A549 (cell line): Measurements from ENCODE around the gene ZFYVE27. TPM values are rescaled to one million over a fixed set of nuclear protein-coding genes. Genes with fewer than 3 reads are reported as not detected.

ENCODE experiments used
- BCL3 ChIP-seq: fragments of >200 bp; sonication (Bioruptor Twin); formaldehyde crosslinking; IDR thresholded peaks from 3 replicates; pipeline ENCODE4 v1.6.1; 2016
- CBX2 ChIP-seq: fragments of 200-600 bp; sonication (generic); IDR thresholded peaks from 2 replicates; pipeline ENCODE4 v1.6.1; 2016; ENCODE audit warnings: low read depth, mild to moderate bottlenecking, borderline replicate concordance
- CEBPB ChIP-seq, 2 experiments: fragments of >200 bp in 1 of 2; sonication (Bioruptor Twin) in 1 of 2; formaldehyde crosslinking in 1 of 2; IDR thresholded peaks; 2 replicates each; pipeline ENCODE4 v1.6.1; 2012 to 2016
- CTCF ChIP-seq: fragments of >200 bp; sonication (Bioruptor Twin); formaldehyde crosslinking; IDR thresholded peaks from 3 replicates; pipeline ENCODE4 v1.5.1; 2016
- E2F6 ChIP-seq: IDR thresholded peaks from 2 replicates; pipeline ENCODE4 v1.6.1; 2012; ENCODE audit warnings: low read depth, borderline replicate concordance
- EHF ChIP-seq: fragments of 250-450 bp; sonication (Bioruptor Pico); IDR thresholded peaks from 2 replicates; pipeline ENCODE4 v1.5.0; 2020; ENCODE audit warnings: mild to moderate bottlenecking
- HES2 ChIP-seq: fragments of >200 bp; sonication (Bioruptor Twin); formaldehyde crosslinking; IDR thresholded peaks from 2 replicates; pipeline ENCODE4 v1.6.1; 2016
- HOXA7 ChIP-seq: fragments of 250-450 bp; sonication (Bioruptor Pico); IDR thresholded peaks from 2 replicates; pipeline ENCODE4 v1.5.0; 2020; ENCODE audit warnings: mild to moderate bottlenecking, moderate library complexity
- JUNB ChIP-seq: fragments of >200 bp; sonication (Bioruptor Twin); formaldehyde crosslinking; IDR thresholded peaks from 2 replicates; pipeline ENCODE4 v1.6.1; 2016
- KDM5A ChIP-seq: fragments of 200-600 bp; sonication (generic); IDR thresholded peaks from 2 replicates; pipeline ENCODE4 v1.6.1; 2016; ENCODE audit warnings: antibody characterized with exemption, mild to moderate bottlenecking
- MAFK ChIP-seq: fragments of 450-650 bp; IDR thresholded peaks from 2 replicates; pipeline ENCODE4 v1.6.1; 2014; ENCODE audit not compliant: partially characterized antibody
- NFE2L2 ChIP-seq: fragments of 150-350 bp; conservative IDR thresholded peaks from 2 replicates; pipeline ENCODE4 v1.6.1; 2014; ENCODE audit warnings: low read length
- PBX3 ChIP-seq: IDR thresholded peaks from 2 replicates; pipeline ENCODE4 v1.6.1; 2012
- PHF8 ChIP-seq: fragments of 200-600 bp; sonication (generic); IDR thresholded peaks from 2 replicates; pipeline ENCODE4 v1.6.1; 2016; ENCODE audit warnings: low read depth, mild to moderate bottlenecking, antibody characterized with exemption, moderate library complexity, borderline replicate concordance
- RAD21 ChIP-seq, 2 experiments: fragments of >200 bp in 1 of 2; sonication (Bioruptor Twin) in 1 of 2; formaldehyde crosslinking in 1 of 2; IDR thresholded peaks in 1 of 2; conservative IDR thresholded peaks in 1 of 2; 2 replicates in 1 of 2; 3 replicates in 1 of 2; pipeline ENCODE4 v1.6.1; 2012 to 2018; ENCODE audit warnings: inconsistent platforms in 1 of 2
- RCOR1 ChIP-seq: fragments of 150-350 bp; IDR thresholded peaks from 2 replicates; pipeline ENCODE4 v1.6.1; 2014; ENCODE audit warnings: antibody characterized with exemption, low read length, low read depth
- REST ChIP-seq: fragments of 200-600 bp; sonication (generic); IDR thresholded peaks from 2 replicates; pipeline ENCODE4 v1.6.1; 2016; ENCODE audit warnings: antibody characterized with exemption, mild to moderate bottlenecking, moderate library complexity
- RNF2 ChIP-seq: fragments of 200-600 bp; sonication (generic); IDR thresholded peaks from 2 replicates; pipeline ENCODE4 v1.6.1; 2016; ENCODE audit warnings: low read depth, mild to moderate bottlenecking, antibody characterized with exemption, moderate library complexity, borderline replicate concordance
- SREBF2 ChIP-seq: fragments of 450-650 bp; IDR thresholded peaks from 2 replicates; pipeline ENCODE4 v1.6.1; 2014; ENCODE audit warnings: mild to moderate bottlenecking, moderate library complexity
- TFCP2L1 ChIP-seq: fragments of 250-450 bp; sonication (Bioruptor Pico); IDR thresholded peaks from 2 replicates; pipeline ENCODE4 v1.5.0; 2021; ENCODE audit warnings: mild to moderate bottlenecking
- polyA plus RNA-seq, 4 experiments: library from polyadenylated mRNA; depleted of rRNA in 3 of 4; stranded (reverse); fragments of >200 nt; fragmentation: RNase III in 1 of 4; extraction: RNeasy Plus Mini Kit Qiagen cat#74134 plus additional on column Dnase treatment in 1 of 4; gene quantifications; 2 replicates in 3 of 4; 3 replicates in 1 of 4; pipeline ENCODE4 v1.2.3, GENCODE V29; 2011 to 2017

The ZFYVE27 gene
- polyA plus RNA-seq, 2 of the 4 experiments (the other 2 are of a cell fraction) = 17.1 to 20.1 TPM

GRCh38 chr10:97736902-97737769 lies at the start of gene ZFYVE27 (continued):
- TF ChIP-seq RNF2 (no peak), TFCP2L1 (CRISPR knock-in tag) (no peak), RCOR1 (no peak), REST (no peak), EHF (CRISPR knock-in tag) (peak; percentile 95), KDM5A (no peak), BCL3 (peak; percentile 70; the same call in 2 of the 3 replicates), PHF8 (peak; percentile 89), SREBF2 (no peak), NFE2L2 (no peak), E2F6 (peak; percentile 100), CEBPB (IDR thresholded peaks at IDR 0.05) (no peak), PBX3 (0 out of 2 replicates have a peak, but pooled peaks have one; percentile 26), CBX2 (no peak), RAD21 (conservative IDR thresholded peaks at IDR 0.05 in 1 of 2, IDR thresholded peaks at IDR 0.05 in 1 of 2) (no peak), JUNB (no peak), CTCF (no peak), MAFK (no peak), HOXA7 (CRISPR knock-in tag) (no peak), HES2 (no peak)
